Measurements from ENCODE around the gene GPR75.

GRCh38 chr2:53881360-53881759 lies 21.6 kb upstream of the GPR75 start:
- TF ChIP-seq POLR2AphosphoS5 (IDR thresholded peaks at IDR 0.05; ENCODE audit: low read depth, low read length), result no peak
- no peak for TF ChIP-seq REST (IDR thresholded peaks at IDR 0.05; ENCODE audit: insufficient read depth in 1 of 2, low read depth in 2 of 2, low read length in 2 of 2)
- TF ChIP-seq TAF1 (IDR thresholded peaks at IDR 0.05; ENCODE audit: borderline replicate concordance, insufficient read depth, low read length), result no peak
- no peak for TF ChIP-seq SIN3A (IDR thresholded peaks at IDR 0.05; ENCODE audit: borderline replicate concordance, insufficient read depth, low read length)
